T-helper 17 cell (primary cell): Measurements from ENCODE around the gene RAI14. TPM values are rescaled to one million over a fixed set of nuclear protein-coding genes. Genes with fewer than 3 reads are reported as not detected.
"Not testable (repeated sequence)": the region's sequence is repeated elsewhere in the genome, so short reads cannot be mapped to it uniquely, and the experiment has no call there.

ENCODE experiments used
- ATAC-seq: fragments of 150-1000 bp; cut with Tn5 transposase; 2 replicates; pipeline ENCODE4 v1.10.0; 2021; ENCODE audit warnings: mild to moderate bottlenecking, moderate library complexity
- DNase-seq, 3 donors: peaks; one replicate each; pipeline versions ENCODE4 v3.0.0 to v3.0.0-alpha.2; 2020 to 2021
- H3K9me3 ChIP-seq: one replicate; pipeline ENCODE4 v1.7.0; 2013; ENCODE audit warnings: low read length, mild to moderate bottlenecking; ENCODE audit not compliant: control insufficient read depth, poor library complexity, severe bottlenecking
- H3K27ac Mint-ChIP-seq: one replicate; pipeline ENCODE4 v1.8.0; 2022; ENCODE audit warnings: mild to moderate bottlenecking, moderate library complexity, mixed read lengths
- H3K27me3 Mint-ChIP-seq: one replicate; pipeline ENCODE4 v1.8.0; 2022; ENCODE audit warnings: mixed read lengths
- H3K36me3 Mint-ChIP-seq: one replicate; pipeline ENCODE4 v1.8.0; 2022; ENCODE audit warnings: low read depth, mixed read lengths
- H3K4me1 Mint-ChIP-seq: one replicate; pipeline ENCODE4 v1.8.0; 2022; ENCODE audit warnings: mild to moderate bottlenecking, mixed read lengths
- H3K4me3 Mint-ChIP-seq: one replicate; pipeline ENCODE4 v1.8.0; 2022; ENCODE audit warnings: mild to moderate bottlenecking, moderate library complexity, mixed read lengths
- total RNA-seq, 4 donors: library from RNA in 2 of 4; stranded (reverse) in 2 of 4; gene quantifications; one replicate each; pipeline ENCODE4 v1.2.3 and lab custom pipeline; 2022 to 2026

Gene RAI14
- total RNA-seq, 2 donors from 2014 or later: 2.0 to 3.1 TPM

GRCh38 chr5:34830827-34831226, 174.7 kb downstream of the RAI14 start:
- DNase-seq, H3K27me3 Mint-ChIP-seq: not testable (repeated sequence)

GRCh38 chr5:34831303-34831702, 175.2 kb downstream of the RAI14 start:
- ATAC-seq (no peak), DNase-seq (no peak)
- Mint-ChIP-seq H3K27ac (no peak overlapping the region), H3K27me3 (no peaks in the 10 kb centered on the region), H3K36me3 (no peaks in the 10 kb centered on the region), H3K4me3 (no peak overlapping the region), H3K4me1 (no peaks in the 10 kb centered on the region)
- no peaks in the 10 kb centered on the region for H3K9me3 ChIP-seq

More at GRCh38 chr5:34830827-34831226, 174.7 kb downstream of the RAI14 start:
- not testable (repeated sequence) for H3K4me1 Mint-ChIP-seq, H3K4me3 Mint-ChIP-seq, ATAC-seq, H3K27ac Mint-ChIP-seq, H3K36me3 Mint-ChIP-seq, H3K9me3 ChIP-seq

GRCh38 chr5:34832568-34832967, 176.4 kb downstream of the RAI14 start:
- Mint-ChIP-seq H3K27ac (no peak overlapping the region), H3K36me3 (no peaks in the 10 kb centered on the region), H3K4me3 (no peak overlapping the region), H3K27me3 (no peaks in the 10 kb centered on the region), H3K4me1 (no peaks in the 10 kb centered on the region)
- DNase-seq: no peak
- no peaks in the 10 kb centered on the region for H3K9me3 ChIP-seq
- no peak for ATAC-seq

GRCh38 chr5:34833090-34833489, 177.0 kb downstream of the RAI14 start:
- no peak for ATAC-seq
- H3K36me3 Mint-ChIP-seq: no peaks in the 10 kb centered on the region

DNA sequence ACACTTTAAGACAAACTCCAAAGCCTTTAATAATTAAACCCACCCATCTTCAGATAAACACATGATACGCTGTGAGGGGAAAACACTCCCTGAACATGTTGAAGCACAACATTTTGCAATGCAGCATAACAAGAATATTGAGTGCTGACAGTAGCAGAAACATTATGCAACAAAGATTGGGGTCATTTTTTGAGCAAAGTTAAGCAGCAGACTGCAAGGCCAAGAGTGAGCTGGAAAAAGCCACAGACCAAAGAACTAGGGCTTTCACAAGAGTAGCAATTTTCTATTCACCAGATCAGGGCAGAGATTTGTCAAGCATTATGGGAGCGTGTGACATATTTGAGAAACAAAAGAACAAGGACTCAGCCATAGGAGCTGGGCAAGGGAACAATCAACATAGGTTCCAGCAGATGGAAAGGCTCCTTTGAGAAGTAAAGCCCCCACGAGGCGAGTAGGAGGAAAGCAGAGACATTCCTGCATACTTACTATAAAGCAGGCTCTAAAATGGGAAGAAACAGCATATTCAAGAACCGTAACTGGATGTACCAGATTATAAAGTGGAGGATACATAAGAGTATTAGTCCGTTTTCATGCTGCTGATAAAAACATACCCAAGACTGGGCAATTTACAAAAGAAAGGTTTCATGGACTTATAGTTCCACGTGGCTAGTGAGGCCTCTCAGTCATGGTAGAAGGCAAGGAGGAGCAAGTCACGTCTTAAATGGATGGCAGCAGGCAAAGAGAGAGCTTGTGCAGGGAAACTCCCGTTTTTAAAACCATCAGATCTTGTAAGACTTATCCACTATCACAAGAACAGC, 178.1 kb downstream of the RAI14 start:
- Mint-ChIP-seq H3K27ac (peak overlapping the region; percentile 51), H3K4me3 (no peak overlapping the region), H3K4me1 (peaks cover 5% of the 10 kb centered on the region), H3K27me3 (no peaks in the 10 kb centered on the region), H3K36me3 (no peaks in the 10 kb centered on the region)
- no peak for ATAC-seq
- DNase-seq: no peak
- H3K9me3 ChIP-seq: no peaks in the 10 kb centered on the region

More at GRCh38 chr5:34833090-34833489, 177.0 kb downstream of the RAI14 start:
- no peaks in the 10 kb centered on the region for H3K9me3 ChIP-seq
- DNase-seq: no peak
- no peak overlapping the region for H3K4me3 Mint-ChIP-seq
- no peak overlapping the region for H3K27ac Mint-ChIP-seq
- no peaks in the 10 kb centered on the region for H3K4me1 Mint-ChIP-seq
- H3K27me3 Mint-ChIP-seq: no peaks in the 10 kb centered on the region

- H3K27me3 Mint-ChIP-seq: no peaks in the 10 kb centered on the region
- DNase-seq (no peak), ATAC-seq (no peak)
- H3K9me3 ChIP-seq: no peaks in the 10 kb centered on the region
- no peak overlapping the region for H3K27ac Mint-ChIP-seq
- no peak overlapping the region for H3K4me3 Mint-ChIP-seq
- peaks cover 10% of the 10 kb centered on the region for H3K4me1 Mint-ChIP-seq
- H3K36me3 Mint-ChIP-seq: no peaks in the 10 kb centered on the region
Observed at GRCh38 chr5:34834794-34835089, 178.6 kb downstream of the RAI14 start.

DNA sequence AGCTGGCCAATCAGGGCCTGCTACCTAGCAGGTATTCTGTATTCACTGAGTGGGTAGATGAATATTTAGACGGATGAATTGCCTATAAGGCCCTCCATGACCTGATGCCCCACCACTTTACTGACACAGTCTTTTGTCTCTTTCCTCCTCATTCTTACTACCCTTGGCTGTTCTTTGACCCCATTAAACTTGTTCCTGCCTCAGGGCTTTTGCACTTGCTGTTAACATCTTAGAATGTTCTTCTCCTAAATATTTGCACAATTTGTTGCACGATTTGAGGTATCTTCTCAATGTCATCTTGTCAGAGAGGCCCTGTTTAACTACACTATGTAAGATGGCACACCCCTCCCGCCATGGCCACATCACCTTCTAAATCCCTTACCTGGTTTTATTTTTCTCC, 179.5 kb downstream of the RAI14 start:
- no peak overlapping the region for H3K4me3 Mint-ChIP-seq
- H3K36me3 Mint-ChIP-seq: no peaks in the 10 kb centered on the region
- peaks cover 13% of the 10 kb centered on the region for H3K4me1 Mint-ChIP-seq
- DNase-seq: no peak
- H3K27me3 Mint-ChIP-seq: no peaks in the 10 kb centered on the region
- no peak for ATAC-seq
- H3K27ac Mint-ChIP-seq: peak overlapping the region; percentile 99
- no peaks in the 10 kb centered on the region for H3K9me3 ChIP-seq

DNA sequence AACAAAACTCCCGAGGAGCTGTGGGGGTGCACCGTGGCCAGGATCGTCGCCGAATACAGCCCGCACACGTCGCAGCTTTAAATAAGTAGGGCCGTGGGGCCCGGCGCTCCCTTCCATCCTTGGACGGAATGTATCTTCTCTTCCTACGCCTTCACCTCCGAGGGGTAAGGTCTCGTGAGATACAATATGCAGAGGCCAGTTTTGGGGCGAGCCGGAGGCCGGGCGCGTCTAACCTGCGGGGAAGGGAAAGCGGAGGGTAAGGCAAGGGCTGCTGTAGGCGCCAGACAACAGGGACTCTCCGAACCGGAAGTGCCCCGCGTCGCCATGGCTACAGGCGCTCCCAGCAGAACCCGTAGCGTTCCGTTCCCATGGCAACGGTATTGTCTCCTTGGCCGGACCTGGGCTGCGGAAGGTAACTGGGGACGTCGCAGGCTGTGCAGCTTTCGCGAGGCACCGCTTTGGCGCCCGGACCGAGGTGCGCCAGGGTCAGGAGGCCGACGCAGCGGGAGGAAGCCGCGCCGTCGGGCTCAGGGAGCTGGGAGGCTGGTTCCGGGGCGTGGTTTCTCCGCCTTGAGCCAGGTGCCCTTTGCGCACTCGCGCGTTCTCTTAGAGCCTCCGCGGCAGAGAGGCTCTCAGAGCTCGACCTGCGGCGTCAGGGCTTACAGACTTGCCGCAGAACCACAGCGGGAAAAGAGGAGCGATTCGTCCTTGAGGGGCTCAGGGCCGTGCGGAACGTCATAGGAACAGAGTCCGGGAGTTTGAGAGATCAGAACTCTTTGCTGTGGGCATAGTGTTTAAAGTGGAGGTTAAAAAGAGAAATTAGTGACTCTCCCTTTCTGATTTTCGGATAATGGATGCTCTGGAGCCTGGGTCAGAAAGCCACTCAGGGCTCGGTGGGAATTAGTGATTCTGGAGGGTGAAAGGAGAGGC, 182.9 kb downstream of the RAI14 start, which contains the start of gene TTC23L:
Gene TTC23L, plus strand, starts transcription at position 380 of the 930 bp plus-strand sequence. CDS start 1,508 bp downstream, outside the sequence.
- no peaks in the 10 kb centered on the region for H3K9me3 ChIP-seq
- H3K27me3 Mint-ChIP-seq: peaks cover 7% of the 10 kb centered on the region
- no peaks in the 10 kb centered on the region for H3K36me3 Mint-ChIP-seq
- peak within 1 kb of the TSS; percentile 95 for H3K4me3 Mint-ChIP-seq
- peak; percentile 94 for ATAC-seq
- H3K27ac Mint-ChIP-seq: peak within 1 kb of the TSS; percentile 99
- DNase-seq: peak; percentile 73 to 86 (median 82)
- H3K4me1 Mint-ChIP-seq: peaks cover 13% of the 10 kb centered on the region

DNA sequence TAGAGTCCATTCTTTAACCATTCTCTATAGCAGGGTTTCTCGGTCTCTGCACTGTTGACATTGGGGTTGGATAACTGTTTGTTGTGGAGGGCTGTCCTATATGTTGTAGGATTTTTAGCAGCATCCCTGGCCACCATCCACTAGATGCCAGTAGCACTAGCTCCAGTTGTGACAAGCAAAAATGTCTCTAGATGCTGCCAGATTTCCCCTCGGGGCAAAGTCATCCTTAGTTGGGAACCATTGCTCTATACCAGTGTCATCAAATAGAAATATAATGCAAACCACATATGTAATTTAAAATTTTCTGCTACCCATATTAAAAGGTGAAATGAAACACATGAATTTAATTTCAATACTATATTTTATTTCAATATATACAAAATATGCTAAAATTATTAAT, 185.7 kb downstream of the RAI14 start:
- H3K4me1 Mint-ChIP-seq: peaks cover 14% of the 10 kb centered on the region
- no peak for DNase-seq
- H3K36me3 Mint-ChIP-seq: no peaks in the 10 kb centered on the region
- no peak overlapping the region for H3K4me3 Mint-ChIP-seq
- peaks cover 17% of the 10 kb centered on the region for H3K27me3 Mint-ChIP-seq
- no peak overlapping the region for H3K27ac Mint-ChIP-seq
- ATAC-seq: no peak
- H3K9me3 ChIP-seq: no peaks in the 10 kb centered on the region

DNA sequence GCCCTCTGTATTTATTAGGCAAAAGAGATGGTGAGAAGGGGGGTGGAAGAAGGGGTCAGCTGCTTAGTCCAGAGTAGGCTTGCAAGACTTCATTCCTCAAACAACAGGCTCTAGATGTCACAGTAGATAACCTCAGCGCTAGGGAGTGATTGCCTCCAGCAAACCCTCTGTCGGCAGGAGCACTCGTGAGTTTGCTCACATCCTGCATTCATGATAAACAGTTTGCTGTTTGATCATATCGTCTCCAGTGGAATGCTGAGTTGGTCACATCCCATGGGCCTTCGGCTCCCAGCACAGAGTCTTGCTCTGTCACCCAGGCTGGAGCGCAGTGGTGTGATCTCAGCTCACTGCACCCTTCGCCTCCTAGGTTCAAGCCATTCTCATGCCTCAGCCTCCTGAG, 186.4 kb downstream of the RAI14 start:
- Mint-ChIP-seq H3K4me3 (no peak overlapping the region), H3K4me1 (peaks cover 14% of the 10 kb centered on the region), H3K36me3 (no peaks in the 10 kb centered on the region), H3K27ac (no peak overlapping the region), H3K27me3 (peaks cover 17% of the 10 kb centered on the region)
- ATAC-seq: no peak
- H3K9me3 ChIP-seq: no peaks in the 10 kb centered on the region
- DNase-seq: no peak

GRCh38 chr5:34843497-34843896, 187.4 kb downstream of the RAI14 start:
- DNase-seq: no peak
- Mint-ChIP-seq H3K27ac (no peak overlapping the region), H3K36me3 (peaks cover 2% of the 10 kb centered on the region), H3K4me1 (peaks cover 14% of the 10 kb centered on the region), H3K27me3 (peaks cover 24% of the 10 kb centered on the region), H3K4me3 (no peak overlapping the region)
- no peak for ATAC-seq
- no peaks in the 10 kb centered on the region for H3K9me3 ChIP-seq

DNA sequence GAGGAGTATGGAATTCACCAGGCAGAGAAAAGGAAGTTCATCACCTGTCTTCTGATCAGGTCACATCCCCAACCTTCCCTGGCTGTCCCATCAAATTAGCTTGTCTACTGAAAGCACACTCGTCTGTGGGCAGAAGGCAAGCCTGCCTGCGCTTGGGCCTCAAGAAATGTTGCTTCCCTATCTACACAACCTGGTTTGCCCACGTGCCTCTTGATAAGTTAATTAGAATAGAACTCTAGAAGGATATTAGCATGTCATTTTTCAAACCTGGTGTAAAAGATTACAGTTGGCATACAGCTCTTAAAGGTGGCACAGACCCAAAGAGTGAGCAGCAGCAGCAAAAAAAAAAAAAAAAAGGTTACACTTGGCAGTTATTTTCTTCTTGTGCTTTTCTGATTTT, 188.0 kb downstream of the RAI14 start:
- peaks cover 27% of the 10 kb centered on the region for H3K27me3 Mint-ChIP-seq
- no peak overlapping the region for H3K27ac Mint-ChIP-seq

GRCh38 chr5:34844999-34845398, 188.9 kb downstream of the RAI14 start:
- H3K9me3 ChIP-seq: no peaks in the 10 kb centered on the region
- Mint-ChIP-seq H3K4me3 (no peak overlapping the region), H3K27me3 (peaks cover 27% of the 10 kb centered on the region), H3K36me3 (peaks cover 4% of the 10 kb centered on the region), H3K4me1 (peaks cover 4% of the 10 kb centered on the region), H3K27ac (no peak overlapping the region)
- ATAC-seq (no peak), DNase-seq (no peak)

More for the DNA sequence above, 188.0 kb downstream of the RAI14 start:
- no peaks in the 10 kb centered on the region for H3K9me3 ChIP-seq
- ATAC-seq (no peak), DNase-seq (no peak)
- peaks cover 3% of the 10 kb centered on the region for H3K36me3 Mint-ChIP-seq
- H3K4me3 Mint-ChIP-seq: no peak overlapping the region
- H3K4me1 Mint-ChIP-seq: peaks cover 9% of the 10 kb centered on the region
